Measurements from ENCODE around the gene CEACAM6. TPM values are rescaled to one million over a fixed set of nuclear protein-coding genes. Genes with fewer than 3 reads are reported as not detected.

CEACAM6 gene
- total RNA-seq, 2 experiments from 2014 or later: not detected

DNA sequence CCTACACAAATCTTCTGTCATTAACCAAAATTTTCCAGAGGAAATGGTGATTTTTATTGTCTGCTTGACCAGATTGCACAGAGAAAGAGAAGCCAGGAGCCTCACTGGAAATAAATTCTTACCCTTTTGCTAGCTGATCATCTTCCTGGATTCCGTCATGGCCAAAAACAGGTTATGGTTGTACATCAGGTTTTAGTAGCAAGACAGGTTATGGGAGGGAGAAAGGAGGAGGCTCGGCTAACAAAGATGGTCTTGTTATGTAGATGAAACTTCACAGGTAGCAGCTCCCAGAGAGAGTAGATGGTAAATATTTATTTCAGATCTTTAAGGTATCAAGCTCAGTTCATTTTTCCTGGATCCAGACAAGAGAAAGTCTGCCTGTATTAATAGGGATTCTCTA, 21.4 kb downstream of the CEACAM6 start:
- CTCF ChIA-PET: interaction anchor here (1.8 to 1.9 kb wide), 2 partner anchors 18 to 23 kb away, joined by 7 to 8 read pairs; no protein-coding TSS in a partner anchor

GRCh38 chr19:41783612-41784011, 28.3 kb downstream of the CEACAM6 start:
- DNase-seq (no peak), ATAC-seq (ENCODE audit: poor library complexity) (no peak)
- no peak overlapping the region for H3K27ac ChIP-seq (ENCODE audit: low read depth in 1 of 2, low read length in 2 of 2)
- ChIA-PET POLR2A (no interaction called here), CTCF (interaction anchor here (5.1 kb wide), 1 partner anchor 30 kb away, joined by 55 read pairs; no protein-coding TSS in a partner anchor)
- no peaks in the 10 kb centered on the region for H3K36me3 Mint-ChIP-seq (ENCODE audit: low read depth)
- TF ChIP-seq CTCF (IDR thresholded peaks at IDR 0.05): no peak
- intact Hi-C loops (cut with DNase I, micrococcal nuclease): no loop called here
- H3K4me3 ChIP-seq (ENCODE audit: low read length): no peak overlapping the region
- peaks cover 81% of the 10 kb centered on the region for H3K27me3 Mint-ChIP-seq
- peaks cover 11% of the 10 kb centered on the region for H3K4me1 ChIP-seq (ENCODE audit: insufficient read depth, low read length)
- no peaks in the 10 kb centered on the region for H3K36me3 ChIP-seq (ENCODE audit: insufficient read depth, low read length)
- no peaks in the 10 kb centered on the region for H3K9me3 ChIP-seq (ENCODE audit: control insufficient read depth in 1 of 2, insufficient read depth in 1 of 2, low read length in 2 of 2)
- H3K9me3 Mint-ChIP-seq: no peaks in the 10 kb centered on the region
- H3K27ac Mint-ChIP-seq: no peak overlapping the region
- H3K27me3 ChIP-seq (ENCODE audit: control insufficient read depth in 1 of 2, insufficient read depth in 2 of 2, low read length in 2 of 2): peaks cover 11 to 26% of the 10 kb centered on the region in 2 experiments
- H3K4me1 Mint-ChIP-seq (ENCODE audit: low read depth): peaks cover 17% of the 10 kb centered on the region
- no peak overlapping the region for H3K4me3 Mint-ChIP-seq

More for the DNA sequence above, 21.4 kb downstream of the CEACAM6 start:
- H3K27ac Mint-ChIP-seq: no peak overlapping the region
- Histone ChIP-seq H3K27ac (ENCODE audit: low read depth in 1 of 2, low read length in 2 of 2) (no peak overlapping the region), H3K9me3 (ENCODE audit: control insufficient read depth in 1 of 2, insufficient read depth in 1 of 2, low read length in 2 of 2) (no peaks in the 10 kb centered on the region), H3K36me3 (ENCODE audit: insufficient read depth, low read length) (no peaks in the 10 kb centered on the region), H3K4me3 (ENCODE audit: low read length) (no peak overlapping the region), H3K27me3 (ENCODE audit: control insufficient read depth in 1 of 2, insufficient read depth in 2 of 2, low read length in 2 of 2) (peaks cover 11 to 35% of the 10 kb centered on the region in 2 experiments), H3K4me1 (ENCODE audit: insufficient read depth, low read length) (peaks cover 33% of the 10 kb centered on the region)
- no peaks in the 10 kb centered on the region for H3K36me3 Mint-ChIP-seq (ENCODE audit: low read depth)
- POLR2A ChIA-PET: interaction anchor here (1.8 kb wide), 1 partner anchor 24 kb away, joined by 4 read pairs; no protein-coding TSS in a partner anchor
- H3K4me1 Mint-ChIP-seq (ENCODE audit: low read depth): peaks cover 42% of the 10 kb centered on the region
- no peaks in the 10 kb centered on the region for H3K9me3 Mint-ChIP-seq
- no peak overlapping the region for H3K4me3 Mint-ChIP-seq
- intact Hi-C loops (cut with DNase I, micrococcal nuclease): no loop called here
- TF ChIP-seq CTCF (IDR thresholded peaks at IDR 0.05): no peak
- ATAC-seq (ENCODE audit: poor library complexity) (no peak), DNase-seq (no peak)
- peaks cover 93% of the 10 kb centered on the region for H3K27me3 Mint-ChIP-seq

DNA sequence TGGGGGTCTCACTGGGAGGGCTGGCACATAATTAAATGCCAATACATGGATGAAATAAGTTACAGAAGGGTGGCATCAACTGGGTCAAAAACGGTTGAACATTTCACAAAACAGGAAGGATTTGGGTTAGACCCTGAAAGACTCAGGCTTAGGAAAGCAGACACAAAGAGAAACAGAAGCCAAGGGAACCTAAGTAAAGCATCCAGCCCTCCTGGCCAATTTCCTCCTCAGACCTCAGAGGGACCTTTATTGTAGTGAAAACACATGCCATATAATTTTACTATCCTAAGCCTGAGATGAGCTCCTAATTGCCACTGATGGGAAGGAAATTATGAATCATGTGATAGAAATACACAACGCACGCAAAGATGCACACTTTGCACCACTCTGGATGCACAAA, 29.0 kb downstream of the CEACAM6 start:
- H3K27me3 ChIP-seq (ENCODE audit: control insufficient read depth in 1 of 2, insufficient read depth in 2 of 2, low read length in 2 of 2): peaks cover 11 to 26% of the 10 kb centered on the region in 2 experiments
- Mint-ChIP-seq H3K4me1 (ENCODE audit: low read depth) (peaks cover 17% of the 10 kb centered on the region), H3K9me3 (no peaks in the 10 kb centered on the region), H3K4me3 (no peak overlapping the region), H3K27me3 (peaks cover 74% of the 10 kb centered on the region), H3K27ac (no peak overlapping the region), H3K36me3 (ENCODE audit: low read depth) (no peaks in the 10 kb centered on the region)
- ChIA-PET CTCF (interaction anchor here (1.1 to 5.1 kb wide), 3 partner anchors 10 to 31 kb away, joined by 3 to 55 read pairs (median 3); no protein-coding TSS in a partner anchor), POLR2A (interaction anchor here (1.1 to 1.2 kb wide), 2 partner anchors 9 to 31 kb away, joined by 7 to 10 read pairs; no protein-coding TSS in a partner anchor)
- H3K36me3 ChIP-seq (ENCODE audit: insufficient read depth, low read length): no peaks in the 10 kb centered on the region
- no peaks in the 10 kb centered on the region for H3K9me3 ChIP-seq (ENCODE audit: control insufficient read depth in 1 of 2, insufficient read depth in 1 of 2, low read length in 2 of 2)
- intact Hi-C loops (cut with DNase I, micrococcal nuclease): no loop called here
- no peak for ATAC-seq (ENCODE audit: poor library complexity)
- H3K4me3 ChIP-seq (ENCODE audit: low read length): no peak overlapping the region
- H3K4me1 ChIP-seq (ENCODE audit: insufficient read depth, low read length): peaks cover 11% of the 10 kb centered on the region
- no peak for TF ChIP-seq CTCF (IDR thresholded peaks at IDR 0.05)
- no peak for DNase-seq
- no peak overlapping the region for H3K27ac ChIP-seq (ENCODE audit: low read depth in 1 of 2, low read length in 2 of 2)

Data from CD4-positive, alpha-beta T cell (primary cell).